GM18873 (cell line): Measurements from ENCODE around the gene DACT3.

Experiments
- ATAC-seq: cut with Tn5 transposase; IDR thresholded peaks from one replicate; pipeline ENCODE4 v1.9.1; 2021; ENCODE audit warnings: mild to moderate bottlenecking, moderate library complexity, moderate number of reproducible peaks; ENCODE audit not compliant: unreplicated experiment, low FRiP score

The DACT3 gene

GRCh38 chr19:46601318-46602224 lies 59.4 kb downstream of the DACT3 start, which contains the start of gene CALM3:
CALM3 (plus strand) TSS chr19:46601330; CDS start chr19:46601435, 105 bp downstream.
- ATAC-seq = no peak

- peak; percentile 90 for ATAC-seq
These were observed 60.3 kb downstream of the DACT3 start for GRCh38 chr19:46600384-46601317.

GRCh38 chr19:46599716-46600373 lies 61.1 kb downstream of the DACT3 start:
- ATAC-seq = no peak

- no peak for ATAC-seq
These were observed 62.5 kb downstream of the DACT3 start for GRCh38 chr19:46598372-46598917.
